PC-3 (cell line): ENCODE measurements around the gene ALDH3A2. TPM values are rescaled to one million over a fixed set of nuclear protein-coding genes. Genes with fewer than 3 reads are reported as not detected.

Experiments
- ATAC-seq: fragments of 200-7000 bp; cut with Tn5 transposase; 2 replicates; pipeline ENCODE4 v1.9.1; 2020; ENCODE audit warnings: mild to moderate bottlenecking, moderate library complexity
- BruUV-seq: library from RNA; stranded (reverse); fragments of 400-500 nt; replicated peaks from 2 replicates; lab custom pipeline; 2021; lab: Mats Ljungman, UMichigan
- CTCF ChIA-PET: fragments of 300-600 bp; sonication (Branson Sonifier 250); formaldehyde crosslinking; loops from one replicate; lab custom pipeline; 2022; ENCODE audit warnings: antibody characterized with exemption; lab: Charles Lee
- POLR2A ChIA-PET: fragments of 300-600 bp; sonication (Branson Sonifier 250); formaldehyde crosslinking; loops from one replicate; lab custom pipeline; 2022; ENCODE audit warnings: antibody characterized with exemption; ENCODE audit not compliant: unreplicated experiment; lab: Charles Lee
- DNase-seq: peaks from one replicate; pipeline ENCODE4 v3.0.0-alpha.2; 2015
- H2AFZ ChIP-seq: fragments of 300-600 bp; sonication (generic); 2 replicates; pipeline ENCODE4 v1.6.0; 2016; ENCODE audit warnings: antibody characterized with exemption, low read length
- H3F3A ChIP-seq: fragments of 300-600 bp; sonication (generic); one replicate; pipeline ENCODE4 v1.6.0; 2017; ENCODE audit warnings: antibody characterized with exemption, low read length, control low read depth, mild to moderate bottlenecking; ENCODE audit not compliant: unreplicated experiment
- H3K27ac ChIP-seq: fragments of 300-600 bp; sonication (generic); 2 replicates; pipeline ENCODE4 v1.5.1; 2016; ENCODE audit warnings: mild to moderate bottlenecking, low read length
- H3K27me3 ChIP-seq: fragments of 300-600 bp; sonication (generic); 2 replicates; pipeline ENCODE4 v1.6.1; 2016; ENCODE audit warnings: low read length, mixed read lengths
- H3K36me3 ChIP-seq: fragments of 300-600 bp; sonication (generic); 2 replicates; pipeline ENCODE4 v1.6.1; 2016; ENCODE audit warnings: low read depth, mixed run types, low read length, mixed read lengths
- H3K4me1 ChIP-seq: fragments of 300-600 bp; sonication (generic); 2 replicates; pipeline ENCODE4 v1.5.1; 2016; ENCODE audit warnings: low read length; ENCODE audit not compliant: insufficient read depth
- H3K4me2 ChIP-seq: fragments of 300-600 bp; sonication (generic); 2 replicates; pipeline ENCODE4 v1.6.0; 2016; ENCODE audit warnings: low read length
- H3K4me3 ChIP-seq: fragments of 300-600 bp; sonication (generic); 2 replicates; pipeline ENCODE4 v1.5.1; 2016; ENCODE audit warnings: mild to moderate bottlenecking, low read length, mixed read lengths
- H3K79me2 ChIP-seq: fragments of 300-600 bp; sonication (generic); 2 replicates; pipeline ENCODE4 v1.6.1; 2017; ENCODE audit warnings: low read length, mixed read lengths
- H3K9ac ChIP-seq: fragments of 300-600 bp; sonication (generic); 2 replicates; pipeline ENCODE4 v1.6.0; 2016; ENCODE audit warnings: mild to moderate bottlenecking, low read length
- H3K9me2 ChIP-seq: fragments of 300-600 bp; sonication (generic); replicated peaks from 2 replicates; pipeline ENCODE4 v1.6.1; 2016; ENCODE audit warnings: mixed run types, low read length, mixed read lengths
- H3K9me3 ChIP-seq: fragments of 300-600 bp; sonication (generic); 2 replicates; pipeline ENCODE4 v1.6.1; 2016; ENCODE audit warnings: low read length, mixed read lengths
- H4K20me1 ChIP-seq: fragments of 300-600 bp; sonication (generic); 2 replicates; pipeline ENCODE4 v1.6.1; 2016; ENCODE audit warnings: low read length, mixed read lengths
- CTCF ChIP-seq: fragments of 300-600 bp; sonication (generic); conservative IDR thresholded peaks from 2 replicates; pipeline ENCODE4 v1.5.1; 2017; ENCODE audit warnings: antibody characterized with exemption, low read depth, mild to moderate bottlenecking, low read length
- EZH2 ChIP-seq: fragments of 300-600 bp; sonication (generic); IDR thresholded peaks from one replicate; pipeline ENCODE4 v1.6.1; 2017; ENCODE audit warnings: antibody characterized with exemption, mild to moderate bottlenecking, low read length; ENCODE audit not compliant: unreplicated experiment
- EZH2phosphoT487 ChIP-seq: fragments of 300-600 bp; sonication (generic); IDR thresholded peaks from 2 replicates; pipeline ENCODE4 v1.6.1; 2018; ENCODE audit warnings: mild to moderate bottlenecking, antibody characterized with exemption, low read length, borderline replicate concordance
- intact Hi-C: fragments of 100-400 bp; cut with micrococcal nuclease; formaldehyde crosslinking; loops from 2 replicates; pipeline ENCODE4 v1.9.0; 2023
- total RNA-seq: library from RNA; depleted of rRNA; stranded (reverse); fragments of >200 nt; gene quantifications from 2 replicates; pipeline ENCODE4 v1.2.3, GENCODE V29; 2014

Gene ALDH3A2
- total RNA-seq, 1 experiment from 2014 or later: 125 TPM

- ATAC-seq (no peak), DNase-seq (no peak)
- BruUV-seq: no TSS peak
Observed at GRCh38 chr17:19676896-19677295, 28.3 kb downstream of the ALDH3A2 start.

GRCh38 chr17:19677736-19678379 lies 29.3 kb downstream of the ALDH3A2 start:
- Histone ChIP-seq H2AFZ (no peak overlapping the region), H3F3A (no peaks in the 10 kb centered on the region), H3K79me2 (no peaks in the 10 kb centered on the region), H3K9me2 (no peaks in the 10 kb centered on the region), H3K27me3 (no peaks in the 10 kb centered on the region), H3K27ac (no peak overlapping the region), H3K9me3 (no peaks in the 10 kb centered on the region), H3K36me3 (peaks cover 32% of the 10 kb centered on the region), H3K4me1 (no peaks in the 10 kb centered on the region), H3K4me2 (no peak overlapping the region), H3K9ac (no peak overlapping the region), H3K4me3 (no peak overlapping the region), H4K20me1 (no peaks in the 10 kb centered on the region)
- POLR2A ChIA-PET: no interaction called here
- intact Hi-C loops: loop anchor here (10.0 kb wide), 1 partner anchor 163 kb away; no protein-coding TSS in a partner anchor
- DNase-seq (no peak), ATAC-seq (no peak)
- CTCF ChIA-PET: no interaction called here
- TF ChIP-seq EZH2phosphoT487: no peak
- no peak for TF ChIP-seq EZH2
- TF ChIP-seq CTCF: no peak
- BruUV-seq: no TSS peak

More at GRCh38 chr17:19676896-19677295, 28.3 kb downstream of the ALDH3A2 start:
- Histone ChIP-seq H3K36me3 (peaks cover 32% of the 10 kb centered on the region), H3K79me2 (no peaks in the 10 kb centered on the region), H3K4me2 (no peak overlapping the region), H3K4me1 (peaks cover 6% of the 10 kb centered on the region), H3K27ac (no peak overlapping the region), H4K20me1 (no peaks in the 10 kb centered on the region), H3K27me3 (no peaks in the 10 kb centered on the region), H3K9me3 (no peaks in the 10 kb centered on the region), H3K9me2 (no peaks in the 10 kb centered on the region), H3K4me3 (no peak overlapping the region), H3F3A (no peaks in the 10 kb centered on the region), H3K9ac (no peak overlapping the region), H2AFZ (no peak overlapping the region)
- TF ChIP-seq EZH2 (no peak), CTCF (no peak), EZH2phosphoT487 (no peak)
- ChIA-PET POLR2A (no interaction called here), CTCF (no interaction called here)
- intact Hi-C loops: loop anchor here (10.0 kb wide), 1 partner anchor 162 kb away; no protein-coding TSS in a partner anchor
